Chondrocyte (in vitro differentiated cells): ENCODE results near the gene RTP3. TPM values are rescaled to one million over a fixed set of nuclear protein-coding genes. Genes with fewer than 3 reads are reported as not detected.
A peak's percentile ranks its signal among the peaks of the same experiment; 100 is the strongest.

Experiments used
- DNase-seq: peaks from one replicate; pipeline ENCODE4 v3.0.0; 2021; ENCODE audit warnings: mixed read lengths, low spot score
- H3K27ac Mint-ChIP-seq: one replicate; pipeline ENCODE4 v1.8.0; 2021; ENCODE audit warnings: mild to moderate bottlenecking, moderate library complexity, mixed read lengths; ENCODE audit not compliant: unreplicated experiment
- H3K27me3 Mint-ChIP-seq: 2 replicates; pipeline ENCODE4 v1.8.0; 2021; ENCODE audit warnings: low read depth, mixed read lengths
- H3K36me3 Mint-ChIP-seq: 2 replicates; pipeline ENCODE4 v1.8.0; 2021; ENCODE audit warnings: low read depth, mixed read lengths
- H3K4me1 Mint-ChIP-seq: 2 replicates; pipeline ENCODE4 v1.8.0; 2021; ENCODE audit warnings: low read depth, mild to moderate bottlenecking, mixed read lengths
- H3K4me3 Mint-ChIP-seq: one replicate; pipeline ENCODE4 v1.8.0; 2021; ENCODE audit warnings: mild to moderate bottlenecking, moderate library complexity, mixed read lengths; ENCODE audit not compliant: unreplicated experiment
- H3K9me3 Mint-ChIP-seq: 2 replicates; pipeline ENCODE4 v1.8.0; 2021; ENCODE audit warnings: low read depth, mixed read lengths
- CTCF ChIP-seq: fragments of 200-600 bp; sonication (generic); IDR thresholded peaks from 2 replicates; pipeline ENCODE4 v1.5.0; 2021; ENCODE audit warnings: antibody characterized with exemption, mild to moderate bottlenecking, moderate library complexity
- total RNA-seq: library from RNA; stranded (reverse); gene quantifications from 3 replicates; pipeline ENCODE4 v1.2.1, GENCODE V29; 2021

Gene RTP3
- total RNA-seq, 1 donor from 2014 or later = not detected

DNA sequence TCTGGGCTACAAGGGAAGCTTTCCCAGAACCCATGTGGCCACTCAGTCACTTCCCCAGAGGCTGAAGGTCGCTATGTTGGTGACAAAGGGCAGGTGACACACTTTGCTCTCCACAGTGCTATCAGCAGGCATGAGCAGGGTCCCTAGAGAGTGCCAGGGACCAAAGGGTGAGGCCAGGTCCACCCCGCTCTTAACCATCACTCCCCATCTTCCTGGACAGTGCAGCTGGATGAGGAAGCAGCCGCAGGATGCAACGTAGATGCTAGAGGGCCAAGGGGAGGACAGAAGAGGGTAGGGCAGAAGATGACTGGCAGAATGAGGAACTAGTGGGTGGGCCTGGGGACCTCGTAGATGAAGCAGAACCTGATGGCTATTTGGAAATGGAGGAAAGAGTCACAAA, 19.4 kb upstream of the RTP3 start:
- peak; percentile 30 for DNase-seq
- TF ChIP-seq CTCF = no peak
- Mint-ChIP-seq H3K9me3 (peaks cover 18% of the 10 kb centered on the region), H3K27ac (no peak overlapping the region), H3K4me3 (no peak overlapping the region), H3K27me3 (peaks cover 53% of the 10 kb centered on the region), H3K36me3 (peaks cover 9% of the 10 kb centered on the region), H3K4me1 (no peaks in the 10 kb centered on the region)

DNA sequence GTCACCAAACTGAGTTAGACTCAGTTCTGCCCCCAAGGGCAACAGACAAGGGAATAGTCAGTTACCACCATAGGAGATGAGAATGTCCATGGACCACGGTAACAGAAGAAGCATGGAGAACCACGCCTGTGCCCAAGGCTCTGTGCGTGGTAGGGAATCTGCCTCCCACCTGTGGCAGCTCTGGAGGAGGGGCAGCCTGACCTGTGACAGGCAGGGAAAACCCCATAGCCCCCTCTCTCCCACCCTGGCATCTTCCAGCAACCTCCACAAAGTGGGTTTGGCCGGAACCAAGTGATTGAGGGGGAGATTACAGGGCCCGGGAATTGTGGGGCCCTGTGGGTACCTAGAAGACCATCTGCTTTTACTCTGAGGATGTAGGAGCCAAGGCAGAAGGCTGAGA, 18.8 kb upstream of the RTP3 start:
- DNase-seq = peak; percentile 34
- Mint-ChIP-seq H3K9me3 (peaks cover 18% of the 10 kb centered on the region), H3K27ac (no peak overlapping the region), H3K27me3 (peaks cover 49% of the 10 kb centered on the region), H3K4me3 (no peak overlapping the region), H3K4me1 (no peaks in the 10 kb centered on the region), H3K36me3 (peaks cover 9% of the 10 kb centered on the region)
- TF ChIP-seq CTCF = no peak

GRCh38 chr3:46479696-46480095, 18.1 kb upstream of the RTP3 start:
- Mint-ChIP-seq H3K4me3 (no peak overlapping the region), H3K27me3 (peaks cover 45% of the 10 kb centered on the region), H3K9me3 (peaks cover 11% of the 10 kb centered on the region), H3K27ac (no peak overlapping the region), H3K36me3 (peaks cover 5% of the 10 kb centered on the region), H3K4me1 (no peaks in the 10 kb centered on the region)
- no peak for DNase-seq
- no peak for TF ChIP-seq CTCF

DNA sequence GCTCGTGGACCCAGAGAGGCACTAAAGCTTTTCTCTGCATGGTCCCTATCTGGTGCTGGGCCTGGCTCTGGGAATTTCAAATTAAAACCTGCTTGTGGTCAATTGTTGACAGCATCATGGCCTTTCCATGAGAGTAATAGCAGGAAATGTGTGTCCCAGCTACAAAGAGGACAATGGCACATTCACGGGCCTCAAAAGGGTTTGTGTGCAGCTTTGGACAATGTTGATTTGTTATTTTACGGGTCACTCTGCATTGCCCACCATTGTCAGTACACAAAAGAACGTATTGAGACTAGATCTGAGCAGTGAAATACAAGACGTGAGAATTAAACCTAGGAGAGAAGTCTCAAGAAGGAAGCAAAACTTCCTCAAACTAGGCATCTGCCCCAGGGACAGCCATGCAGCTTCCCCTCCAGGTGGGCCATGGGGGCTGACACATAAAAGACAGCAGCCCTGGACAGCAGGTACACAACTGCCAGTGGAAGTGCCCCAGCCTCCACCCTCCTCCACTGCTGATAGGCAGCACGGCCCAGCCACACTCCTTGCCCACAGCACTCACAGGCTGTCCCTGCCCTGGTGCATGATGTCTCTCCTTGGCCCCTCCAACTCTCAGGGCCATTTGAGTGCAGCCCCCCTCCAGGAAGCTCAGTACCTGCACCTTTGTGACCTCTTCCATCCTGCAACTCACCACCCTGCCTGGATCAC, 17.1 kb upstream of the RTP3 start:
- TF ChIP-seq CTCF = no peak
- Mint-ChIP-seq H3K4me3 (no peak overlapping the region), H3K4me1 (no peaks in the 10 kb centered on the region), H3K27me3 (peaks cover 38% of the 10 kb centered on the region), H3K9me3 (peaks cover 1% of the 10 kb centered on the region), H3K36me3 (no peaks in the 10 kb centered on the region), H3K27ac (no peak overlapping the region)
- no peak for DNase-seq

DNA sequence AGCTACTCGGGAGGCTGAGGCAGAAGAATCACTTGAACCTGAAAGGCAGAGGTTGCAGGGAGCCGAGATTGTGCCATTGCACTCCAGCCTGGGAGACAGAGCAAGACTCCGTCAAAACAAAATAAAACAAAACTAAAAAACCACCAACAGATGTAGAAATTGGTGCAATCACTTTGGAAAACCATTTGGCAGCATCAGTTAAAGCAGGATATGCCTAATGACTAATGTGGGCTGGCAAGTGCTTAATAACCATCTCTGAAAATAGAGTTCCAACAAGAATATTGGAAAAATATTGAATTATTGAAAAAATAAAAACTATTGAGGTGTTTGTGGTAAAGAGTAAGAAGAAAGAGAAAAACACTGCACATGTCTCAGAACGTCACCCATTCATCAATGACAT, 16.1 kb upstream of the RTP3 start:
- TF ChIP-seq CTCF = no peak
- no peaks in the 10 kb centered on the region for H3K9me3 Mint-ChIP-seq
- H3K27ac Mint-ChIP-seq = no peak overlapping the region
- DNase-seq = no peak
- H3K27me3 Mint-ChIP-seq = peaks cover 35% of the 10 kb centered on the region
- no peaks in the 10 kb centered on the region for H3K4me1 Mint-ChIP-seq
- H3K4me3 Mint-ChIP-seq = no peak overlapping the region
- no peaks in the 10 kb centered on the region for H3K36me3 Mint-ChIP-seq
